Activated CD4-positive, alpha-beta T cell treated with anti-CD3 and anti-CD28 coated beads for 36 hours (primary cell): ENCODE measurements around the gene SHH. TPM values are rescaled to one million over a fixed set of nuclear protein-coding genes. Genes with fewer than 3 reads are reported as not detected.

Experiments
- ATAC-seq: fragments of 200-7000 bp; cut with Tn5 transposase; one replicate; pipeline ENCODE4 v1.10.0; 2021; ENCODE audit warnings: mild to moderate bottlenecking, moderate library complexity
- CTCF ChIA-PET: fragments of 350-600 bp; sonication (Branson Sonifier 250); formaldehyde crosslinking; loops from one replicate; lab custom pipeline; 2021; ENCODE audit warnings: antibody characterized with exemption; lab: Charles Lee
- POLR2A ChIA-PET: fragments of 350-600 bp; sonication (Branson Sonifier 250); formaldehyde crosslinking; loops from one replicate; lab custom pipeline; 2021; ENCODE audit warnings: antibody characterized with exemption, inconsistent platforms; lab: Charles Lee
- DNase-seq: peaks from one replicate; pipeline ENCODE4 v3.0.0-alpha.2; 2020
- H3K27ac Mint-ChIP-seq: one replicate; pipeline ENCODE4 v1.8.0; 2021; ENCODE audit warnings: mixed read lengths
- H3K27me3 Mint-ChIP-seq: one replicate; pipeline ENCODE4 v1.8.0; 2021; ENCODE audit warnings: mixed read lengths
- H3K36me3 Mint-ChIP-seq: one replicate; pipeline ENCODE4 v1.8.0; 2021; ENCODE audit warnings: low read depth, mixed read lengths
- H3K4me1 Mint-ChIP-seq: one replicate; pipeline ENCODE4 v1.8.0; 2021; ENCODE audit warnings: mixed read lengths
- H3K4me3 Mint-ChIP-seq: one replicate; pipeline ENCODE4 v1.8.0; 2021; ENCODE audit warnings: mild to moderate bottlenecking, moderate library complexity, mixed read lengths
- H3K9me3 Mint-ChIP-seq: one replicate; pipeline ENCODE4 v1.8.0; 2021; ENCODE audit warnings: low read depth, mixed read lengths
- intact Hi-C, 2 experiments: fragments of 100-400 bp; cut with DNase I in 1 of 2; cut with micrococcal nuclease in 1 of 2; formaldehyde crosslinking; loops; one replicate each; pipeline versions ENCODE4 v1.14.2 to v1.15.1; 2022 to 2024; cut with DNase I, micrococcal nuclease
- total RNA-seq, 2 experiments: library from RNA; stranded (reverse); gene quantifications; one replicate each; pipeline ENCODE4 v1.2.3, GENCODE V29; 2021

SHH gene
- total RNA-seq: not detected

- Mint-ChIP-seq H3K36me3 (no peaks in the 10 kb centered on the region), H3K4me3 (peak within 1 kb of the TSS; percentile 4), H3K4me1 (peaks cover 22% of the 10 kb centered on the region), H3K9me3 (no peaks in the 10 kb centered on the region), H3K27ac (no peak within 1 kb of the TSS), H3K27me3 (peaks cover 60% of the 10 kb centered on the region)
- intact Hi-C loops: loop anchor here in 1 of 2 experiments (5.0 kb wide), 1 partner anchor 1200 kb away; the partner anchor contains the start of gene MNX1
- ATAC-seq (no peak), DNase-seq (no peak)
- ChIA-PET POLR2A (no interaction called here), CTCF (no interaction called here)
These were observed at the start of gene SHH for GRCh38 chr7:155811895-155812761. Gene SHH (minus strand): TSS chr7:155812463. CDS start chr7:155812122, 341 bp downstream.

DNA sequence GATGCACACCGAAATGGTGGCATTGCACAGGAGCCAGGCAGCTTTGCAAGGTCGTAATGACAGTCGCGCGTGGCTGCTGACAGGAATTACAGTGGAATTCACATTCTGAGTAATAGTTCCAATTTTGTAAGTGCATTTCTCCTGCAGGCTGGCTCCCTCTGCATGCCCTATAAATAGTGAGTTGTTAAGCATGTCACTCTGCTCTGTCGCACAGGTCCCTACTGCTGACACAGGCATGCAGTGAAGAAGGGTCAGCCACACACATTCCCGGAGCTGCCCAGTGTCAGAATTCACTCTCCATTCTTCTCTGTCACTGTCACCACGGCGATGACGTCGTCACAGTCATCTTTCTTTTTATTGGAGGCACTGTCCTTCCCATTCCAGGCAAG is 49.2 kb upstream of the SHH start:
- Mint-ChIP-seq H3K4me3 (no peak overlapping the region), H3K9me3 (no peaks in the 10 kb centered on the region), H3K36me3 (no peaks in the 10 kb centered on the region), H3K4me1 (no peaks in the 10 kb centered on the region), H3K27ac (no peak overlapping the region), H3K27me3 (peaks cover 8% of the 10 kb centered on the region)
- ChIA-PET POLR2A (no interaction called here), CTCF (no interaction called here)
- intact Hi-C loops: no loop called here
- ATAC-seq (no peak), DNase-seq (no peak)

- no peak overlapping the region for H3K4me3 Mint-ChIP-seq
- ChIA-PET POLR2A (no interaction called here), CTCF (no interaction called here)
- intact Hi-C loops: no loop called here
- no peak overlapping the region for H3K27ac Mint-ChIP-seq
- DNase-seq (no peak), ATAC-seq (no peak)
- no peaks in the 10 kb centered on the region for H3K9me3 Mint-ChIP-seq
- peaks cover 8% of the 10 kb centered on the region for H3K27me3 Mint-ChIP-seq
- no peaks in the 10 kb centered on the region for H3K36me3 Mint-ChIP-seq
- H3K4me1 Mint-ChIP-seq: no peaks in the 10 kb centered on the region
These were observed 48.7 kb upstream of the SHH start for GRCh38 chr7:155860840-155861479.

DNA sequence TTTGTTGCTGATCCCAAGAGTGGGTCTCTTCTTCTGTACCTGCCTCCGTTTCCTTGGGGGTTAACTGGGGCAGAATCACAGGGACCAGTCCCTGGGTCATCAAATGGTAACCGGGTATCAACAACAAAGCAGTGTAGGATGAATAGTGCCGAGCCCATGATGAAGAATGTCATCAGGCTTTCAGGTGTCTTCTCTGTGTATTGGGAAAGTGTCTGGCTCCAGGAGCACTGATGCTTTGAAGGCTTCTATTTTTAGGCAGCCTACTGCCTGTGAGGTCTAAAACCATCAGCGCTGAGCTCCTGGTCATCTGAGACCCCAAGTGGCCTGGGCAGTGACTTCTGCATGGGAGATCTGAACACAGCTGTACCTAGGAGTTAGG is 48.2 kb upstream of the SHH start:
- H3K9me3 Mint-ChIP-seq: no peaks in the 10 kb centered on the region
- H3K27ac Mint-ChIP-seq: no peak overlapping the region
- CTCF ChIA-PET: no interaction called here
- no peaks in the 10 kb centered on the region for H3K36me3 Mint-ChIP-seq
- DNase-seq: no peak
- H3K27me3 Mint-ChIP-seq: peaks cover 7% of the 10 kb centered on the region
- ATAC-seq: no peak
- POLR2A ChIA-PET: no interaction called here
- no peak overlapping the region for H3K4me3 Mint-ChIP-seq
- no peaks in the 10 kb centered on the region for H3K4me1 Mint-ChIP-seq
- intact Hi-C loops: no loop called here

DNA sequence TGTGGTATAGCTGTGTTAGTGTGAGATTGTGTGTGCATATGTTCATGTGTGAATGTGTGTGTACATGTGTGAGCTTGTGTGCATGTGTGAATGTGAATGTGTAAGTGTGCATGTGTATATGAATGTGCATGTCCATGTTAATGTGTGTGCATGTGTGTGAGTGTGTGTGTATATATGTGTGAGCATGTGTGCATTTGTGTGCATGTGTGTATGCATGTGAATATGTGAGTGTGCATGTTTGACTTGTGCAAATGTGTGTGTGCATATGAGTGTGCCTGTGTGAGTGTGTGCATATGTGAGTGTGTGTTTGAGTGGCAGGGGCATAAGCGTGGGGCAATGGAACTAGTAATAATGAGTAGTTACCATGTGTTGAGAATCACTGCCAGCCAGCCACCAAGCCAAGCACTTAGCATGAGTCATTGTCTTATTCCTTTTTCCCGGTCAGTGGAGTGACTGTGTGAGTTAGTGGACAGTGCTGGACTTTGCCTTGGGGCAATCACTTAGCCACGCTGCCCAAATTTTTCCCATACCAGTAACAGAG is 46.3 kb upstream of the SHH start:
- Mint-ChIP-seq H3K4me1 (no peaks in the 10 kb centered on the region), H3K27me3 (peaks cover 3% of the 10 kb centered on the region), H3K27ac (no peak overlapping the region), H3K9me3 (peaks cover 4% of the 10 kb centered on the region), H3K4me3 (no peak overlapping the region), H3K36me3 (no peaks in the 10 kb centered on the region)
- POLR2A ChIA-PET: no interaction called here
- intact Hi-C loops: no loop called here
- no peak for DNase-seq
- no peak for ATAC-seq
- CTCF ChIA-PET: no interaction called here

GRCh38 chr7:155857141-155857540 is 44.9 kb upstream of the SHH start:
- peaks cover 9% of the 10 kb centered on the region for H3K27me3 Mint-ChIP-seq
- no peak overlapping the region for H3K4me3 Mint-ChIP-seq
- H3K4me1 Mint-ChIP-seq: no peaks in the 10 kb centered on the region
- intact Hi-C loops: no loop called here
- ChIA-PET POLR2A (no interaction called here), CTCF (no interaction called here)
- ATAC-seq (no peak), DNase-seq (no peak)
- peaks cover 4% of the 10 kb centered on the region for H3K9me3 Mint-ChIP-seq
- H3K27ac Mint-ChIP-seq: no peak overlapping the region
- no peaks in the 10 kb centered on the region for H3K36me3 Mint-ChIP-seq

DNA sequence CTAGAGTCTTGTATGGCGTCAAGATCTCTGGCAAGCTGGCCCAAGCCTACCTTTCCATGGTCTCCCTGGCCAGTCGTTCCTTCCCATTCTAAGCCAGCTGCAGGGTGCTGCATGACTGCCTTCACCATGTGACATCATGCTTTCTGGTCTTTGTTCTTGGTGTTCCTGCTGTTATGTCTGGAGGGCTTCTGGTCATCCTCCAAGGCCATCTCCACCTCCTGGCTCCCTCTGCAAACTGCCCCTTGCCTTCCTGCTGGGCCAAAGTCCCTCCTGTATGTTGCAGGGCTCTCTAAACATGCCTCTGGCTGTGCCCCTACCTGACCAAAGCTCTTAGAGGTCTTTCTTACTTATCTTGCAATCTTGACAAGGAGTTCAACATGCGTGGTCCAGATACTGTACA is 44.4 kb upstream of the SHH start:
- ATAC-seq (no peak), DNase-seq (no peak)
- CTCF ChIA-PET: no interaction called here
- no peaks in the 10 kb centered on the region for H3K36me3 Mint-ChIP-seq
- no peak overlapping the region for H3K27ac Mint-ChIP-seq
- H3K4me1 Mint-ChIP-seq: no peaks in the 10 kb centered on the region
- H3K9me3 Mint-ChIP-seq: peaks cover 4% of the 10 kb centered on the region
- H3K4me3 Mint-ChIP-seq: no peak overlapping the region
- peaks cover 7% of the 10 kb centered on the region for H3K27me3 Mint-ChIP-seq
- intact Hi-C loops: no loop called here
- POLR2A ChIA-PET: interaction anchor here (0.6 kb wide), 1 partner anchor 8 kb away, joined by 3 read pairs; no protein-coding TSS in a partner anchor

GRCh38 chr7:155852426-155853301 is 40.4 kb upstream of the SHH start:
- H3K36me3 Mint-ChIP-seq: no peaks in the 10 kb centered on the region
- CTCF ChIA-PET: interaction anchor here (1.4 kb wide), 1 partner anchor 20 kb away, joined by 3 read pairs; no protein-coding TSS in a partner anchor
- ATAC-seq: no peak
- no peak for DNase-seq
- POLR2A ChIA-PET: no interaction called here
- H3K4me1 Mint-ChIP-seq: no peaks in the 10 kb centered on the region
- H3K27ac Mint-ChIP-seq: no peak overlapping the region
- H3K9me3 Mint-ChIP-seq: peaks cover 4% of the 10 kb centered on the region
- H3K4me3 Mint-ChIP-seq: no peak overlapping the region
- intact Hi-C loops: no loop called here
- peaks cover 9% of the 10 kb centered on the region for H3K27me3 Mint-ChIP-seq

DNA sequence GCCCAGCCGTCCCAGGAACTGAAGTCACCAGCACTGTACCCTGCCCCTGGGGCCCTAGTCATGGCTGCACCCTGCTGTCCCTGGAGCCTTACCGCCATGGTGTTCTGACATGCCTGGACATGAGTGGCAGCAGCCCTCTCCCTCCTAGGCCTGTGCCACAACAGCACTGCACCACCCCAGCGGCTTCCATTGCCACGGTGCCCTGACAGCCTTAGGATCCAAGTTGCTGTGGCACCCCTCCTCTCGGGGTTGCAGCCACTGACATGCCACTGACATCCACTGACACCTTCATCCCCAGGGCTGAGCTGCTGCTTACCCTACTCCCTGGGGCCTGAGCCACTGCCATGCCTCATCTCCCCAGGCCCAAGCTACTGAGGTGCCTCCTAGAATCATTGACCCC is 39.6 kb upstream of the SHH start:
- ChIA-PET POLR2A (no interaction called here), CTCF (interaction anchor here (1.4 kb wide), 1 partner anchor 20 kb away, joined by 3 read pairs; no protein-coding TSS in a partner anchor)
- Mint-ChIP-seq H3K27me3 (peaks cover 9% of the 10 kb centered on the region), H3K4me3 (no peak overlapping the region), H3K9me3 (peaks cover 4% of the 10 kb centered on the region), H3K36me3 (no peaks in the 10 kb centered on the region), H3K4me1 (no peaks in the 10 kb centered on the region), H3K27ac (no peak overlapping the region)
- ATAC-seq: no peak
- intact Hi-C loops: no loop called here
- DNase-seq: no peak

DNA sequence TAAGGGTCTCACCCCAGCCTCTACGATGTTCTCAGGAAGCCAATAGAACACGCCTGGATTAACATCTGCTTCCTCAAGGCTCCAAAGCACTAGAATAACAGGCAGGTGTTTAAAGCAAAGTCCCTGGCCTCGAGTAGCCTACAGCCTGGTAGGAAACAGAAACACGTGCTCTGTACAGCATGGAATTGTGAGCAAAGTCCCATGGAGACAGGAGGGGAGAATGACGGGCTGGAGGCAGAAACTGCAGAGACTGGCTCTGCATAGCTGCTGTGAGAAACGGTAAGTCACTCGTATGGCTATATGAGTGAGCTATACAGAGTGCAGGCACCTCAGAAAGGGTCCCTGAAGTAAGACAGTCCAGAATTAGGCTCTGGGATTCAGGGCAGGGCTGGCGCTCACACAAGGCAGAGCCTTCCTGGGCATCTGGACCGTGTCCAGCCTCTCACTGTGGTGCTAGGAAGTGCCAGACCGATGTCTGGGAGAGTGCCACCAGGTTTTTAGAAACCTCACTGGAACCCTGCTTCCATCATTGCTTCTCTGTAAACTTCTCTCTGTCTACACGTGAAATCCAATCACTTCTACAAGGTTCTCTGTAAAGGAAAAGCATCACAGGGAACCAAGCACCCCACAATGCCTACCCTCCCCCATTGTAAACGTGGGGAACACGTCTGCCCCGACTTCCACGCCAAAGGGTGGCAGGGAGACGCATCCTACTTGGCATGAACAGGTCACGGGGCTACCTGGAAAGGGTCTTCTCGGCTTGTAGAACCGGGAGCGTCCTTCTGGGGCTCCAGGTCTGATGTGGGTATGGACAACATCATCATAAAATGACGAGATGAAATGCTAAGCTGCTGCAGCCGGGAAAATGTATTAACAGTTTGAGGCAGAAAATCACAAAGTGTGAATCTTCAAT is 38.8 kb upstream of the SHH start:
- no peak for DNase-seq
- Mint-ChIP-seq H3K36me3 (no peaks in the 10 kb centered on the region), H3K4me1 (no peaks in the 10 kb centered on the region), H3K9me3 (peaks cover 4% of the 10 kb centered on the region), H3K27ac (no peak overlapping the region), H3K27me3 (peaks cover 9% of the 10 kb centered on the region), H3K4me3 (no peak overlapping the region)
- intact Hi-C loops: no loop called here
- CTCF ChIA-PET: interaction anchor here (1.4 kb wide), 1 partner anchor 19 kb away, joined by 3 read pairs; no protein-coding TSS in a partner anchor
- POLR2A ChIA-PET: no interaction called here
- ATAC-seq: no peak
